ENCODE data around the gene ARID3A.

Gene ARID3A

DNA sequence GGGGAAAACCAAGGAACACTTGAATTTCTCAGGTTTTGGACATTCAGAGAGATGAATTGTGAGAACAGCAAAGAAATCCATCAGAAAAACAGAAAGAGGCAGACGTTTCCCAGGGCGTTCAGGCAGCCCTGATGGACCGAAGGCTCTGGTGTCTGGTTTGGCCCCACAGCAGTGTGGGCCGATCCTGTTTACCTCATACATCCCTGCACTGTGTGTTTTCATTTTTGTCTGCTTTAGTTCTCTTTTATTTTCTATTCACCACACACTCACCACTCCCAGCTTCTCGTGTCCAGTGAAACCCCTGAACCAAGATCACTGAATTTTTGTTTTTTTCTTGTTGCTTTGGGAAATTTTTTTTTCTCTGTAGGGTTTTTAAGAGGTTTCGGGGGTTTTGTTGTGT lies 46.4 kb downstream of the ARID3A start:
- no peaks in the 10 kb centered on the region for H3K9me2 ChIP-seq (replicated peaks; ENCODE audit: insufficient read depth, low read length)
- no peaks in the 10 kb centered on the region for H3K79me2 ChIP-seq (ENCODE audit: insufficient read depth, low read length)
- H3K9ac ChIP-seq (ENCODE audit: low read length), result no peak overlapping the region
- H3K4me3 ChIP-seq (ENCODE audit: insufficient read depth, low read length, poor library complexity, severe bottlenecking), result no peak overlapping the region
- H3K4me2 ChIP-seq (ENCODE audit: low read depth, low read length, poor library complexity, severe bottlenecking), result no peak overlapping the region
- no peaks in the 10 kb centered on the region for H3K27me3 ChIP-seq (ENCODE audit: low read length)
- no peaks in the 10 kb centered on the region for H3K36me3 ChIP-seq (ENCODE audit: low read length)
- no peaks in the 10 kb centered on the region for H4K20me1 ChIP-seq (ENCODE audit: low read depth, low read length)
- H3K27ac ChIP-seq (ENCODE audit: low read depth, low read length), result no peak overlapping the region
- no peaks in the 10 kb centered on the region for H3F3A ChIP-seq (ENCODE audit: insufficient read depth)
- no peak overlapping the region for H2AFZ ChIP-seq (ENCODE audit: low read depth, low read length, severe bottlenecking)
- TF ChIP-seq, protein P1, sequence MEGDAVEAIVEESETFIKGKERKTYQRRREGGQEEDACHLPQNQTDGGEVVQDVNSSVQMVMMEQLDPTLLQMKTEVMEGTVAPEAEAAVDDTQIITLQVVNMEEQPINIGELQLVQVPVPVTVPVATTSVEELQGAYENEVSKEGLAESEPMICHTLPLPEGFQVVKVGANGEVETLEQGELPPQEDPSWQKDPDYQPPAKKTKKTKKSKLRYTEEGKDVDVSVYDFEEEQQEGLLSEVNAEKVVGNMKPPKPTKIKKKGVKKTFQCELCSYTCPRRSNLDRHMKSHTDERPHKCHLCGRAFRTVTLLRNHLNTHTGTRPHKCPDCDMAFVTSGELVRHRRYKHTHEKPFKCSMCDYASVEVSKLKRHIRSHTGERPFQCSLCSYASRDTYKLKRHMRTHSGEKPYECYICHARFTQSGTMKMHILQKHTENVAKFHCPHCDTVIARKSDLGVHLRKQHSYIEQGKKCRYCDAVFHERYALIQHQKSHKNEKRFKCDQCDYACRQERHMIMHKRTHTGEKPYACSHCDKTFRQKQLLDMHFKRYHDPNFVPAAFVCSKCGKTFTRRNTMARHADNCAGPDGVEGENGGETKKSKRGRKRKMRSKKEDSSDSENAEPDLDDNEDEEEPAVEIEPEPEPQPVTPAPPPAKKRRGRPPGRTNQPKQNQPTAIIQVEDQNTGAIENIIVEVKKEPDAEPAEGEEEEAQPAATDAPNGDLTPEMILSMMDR (IDR thresholded peaks at IDR 0.05; ENCODE audit: insufficient read depth, low read length, poor library complexity, severe bottlenecking), result no peak
- no peak for TF ChIP-seq EZH2phosphoT487 (conservative IDR thresholded peaks at IDR 0.05; ENCODE audit: low read length)
- H3K9me3 ChIP-seq (ENCODE audit: insufficient read depth, low read length), result peaks cover 6% of the 10 kb centered on the region; the same call in 1 of the 2 replicates

GRCh38 chr19:973726-974563 lies 48.1 kb downstream of the ARID3A start:
- Histone ChIP-seq H2AFZ (ENCODE audit: low read depth, low read length, severe bottlenecking) (no peak overlapping the region), H3K9ac (ENCODE audit: low read length) (no peak overlapping the region), H3K27ac (ENCODE audit: low read depth, low read length) (no peak overlapping the region), H3K9me2 (replicated peaks; ENCODE audit: insufficient read depth, low read length) (no peaks in the 10 kb centered on the region), H3F3A (ENCODE audit: insufficient read depth) (no peaks in the 10 kb centered on the region), H3K4me3 (ENCODE audit: insufficient read depth, low read length, poor library complexity, severe bottlenecking) (no peak overlapping the region), H3K9me3 (ENCODE audit: insufficient read depth, low read length) (peaks cover 6% of the 10 kb centered on the region; the same call in 1 of the 2 replicates), H3K79me2 (ENCODE audit: insufficient read depth, low read length) (no peaks in the 10 kb centered on the region), H3K27me3 (ENCODE audit: low read length) (no peaks in the 10 kb centered on the region), H3K4me2 (ENCODE audit: low read depth, low read length, poor library complexity, severe bottlenecking) (no peak overlapping the region), H3K36me3 (ENCODE audit: low read length) (no peaks in the 10 kb centered on the region), H4K20me1 (ENCODE audit: low read depth, low read length) (no peaks in the 10 kb centered on the region)
- TF ChIP-seq, protein P1 (IDR thresholded peaks at IDR 0.05; ENCODE audit: insufficient read depth, low read length, poor library complexity, severe bottlenecking), result no peak
- no peak for TF ChIP-seq EZH2phosphoT487 (conservative IDR thresholded peaks at IDR 0.05; ENCODE audit: low read length)

- Histone ChIP-seq H3K27me3 (ENCODE audit: low read length) (no peaks in the 10 kb centered on the region), H3K36me3 (ENCODE audit: low read length) (no peaks in the 10 kb centered on the region), H3K79me2 (ENCODE audit: insufficient read depth, low read length) (no peaks in the 10 kb centered on the region), H3K9me3 (ENCODE audit: insufficient read depth, low read length) (peaks cover 6% of the 10 kb centered on the region; the same call in 1 of the 2 replicates), H2AFZ (ENCODE audit: low read depth, low read length, severe bottlenecking) (no peak overlapping the region), H3K4me2 (ENCODE audit: low read depth, low read length, poor library complexity, severe bottlenecking) (no peak overlapping the region), H3K9me2 (replicated peaks; ENCODE audit: insufficient read depth, low read length) (no peaks in the 10 kb centered on the region), H3F3A (ENCODE audit: insufficient read depth) (no peaks in the 10 kb centered on the region), H3K9ac (ENCODE audit: low read length) (no peak overlapping the region), H3K4me3 (ENCODE audit: insufficient read depth, low read length, poor library complexity, severe bottlenecking) (no peak overlapping the region), H4K20me1 (ENCODE audit: low read depth, low read length) (no peaks in the 10 kb centered on the region), H3K27ac (ENCODE audit: low read depth, low read length) (no peak overlapping the region)
- TF ChIP-seq, protein P1 (IDR thresholded peaks at IDR 0.05; ENCODE audit: insufficient read depth, low read length, poor library complexity, severe bottlenecking), result no peak
- no peak for TF ChIP-seq EZH2phosphoT487 (conservative IDR thresholded peaks at IDR 0.05; ENCODE audit: low read length)
Measured at GRCh38 chr19:974564-975257, 48.9 kb downstream of the ARID3A start.
